ENCODE results near the gene PHACTR1. TPM values are rescaled to one million over a fixed set of nuclear protein-coding genes. Genes with fewer than 3 reads are reported as not detected.
A peak's percentile ranks its signal among the peaks of the same experiment; 100 is the strongest.

Gene PHACTR1
- total and polyA plus RNA-seq, 4 donors: 0.31 to 1.5 (median 0.79) TPM

GRCh38 chr6:13099771-13100170 lies 383.2 kb downstream of the PHACTR1 start:
- TF ChIP-seq SP1 (IDR thresholded peaks at IDR 0.05): no peak
- no peak for TF ChIP-seq TAF1 (conservative IDR thresholded peaks at IDR 0.05)
- TF ChIP-seq JUND (IDR thresholded peaks at IDR 0.05): no peak
- no peak for TF ChIP-seq YY1 (IDR thresholded peaks at IDR 0.05)
- no peak for TF ChIP-seq MAX (IDR thresholded peaks at IDR 0.05)
- no peak for TF ChIP-seq RAD21 (IDR thresholded peaks at IDR 0.05)
- TF ChIP-seq ATF3 (IDR thresholded peaks at IDR 0.05): no peak
- TF ChIP-seq HNF4G (IDR thresholded peaks at IDR 0.05): no peak
- TF ChIP-seq FOXA1 (IDR thresholded peaks at IDR 0.05): no peak
- TF ChIP-seq CTCF (IDR thresholded peaks at IDR 0.05; ENCODE audit: low read depth, low read length, missing input control): no peak
- no peak for DNase-seq (ENCODE audit: low spot score)

GRCh38 chr6:13101409-13101808 lies 384.8 kb downstream of the PHACTR1 start:
- no peak overlapping the region for H3K27ac ChIP-seq (ENCODE audit: low read depth in 1 of 2, low read length in 2 of 2)
- TF ChIP-seq HNF4G (IDR thresholded peaks at IDR 0.05) (no peak), NR2F2 (IDR thresholded peaks at IDR 0.05) (no peak), HNF4A (conservative IDR thresholded peaks at IDR 0.05) (no peak), RAD21 (IDR thresholded peaks at IDR 0.05) (no peak), JUND (IDR thresholded peaks at IDR 0.05) (no peak), RXRA (IDR thresholded peaks at IDR 0.05) (no peak), YY1 (IDR thresholded peaks at IDR 0.05) (no peak), GABPA (IDR thresholded peaks at IDR 0.05 in 1 of 2, conservative IDR thresholded peaks at IDR 0.05 in 1 of 2) (no peak), TAF1 (conservative IDR thresholded peaks at IDR 0.05) (no peak)
- no peaks in the 10 kb centered on the region for H3K27me3 ChIP-seq (ENCODE audit: control insufficient read depth in 4 of 4, insufficient read depth in 4 of 4, low read length in 3 of 4)
- 49% methylated on average over 5 of the region's 5 CpGs for WGBS
- H3K4me1 ChIP-seq (ENCODE audit: control insufficient read depth in 4 of 4, insufficient read depth in 4 of 4, low read length in 3 of 4): peaks cover 0 to 6% (median 0%) of the 10 kb centered on the region in 4 donors
- H3K36me3 ChIP-seq (ENCODE audit: control insufficient read depth in 4 of 4, insufficient read depth in 3 of 4, low read depth in 1 of 4, low read length in 3 of 4): no peaks in the 10 kb centered on the region
- no peak for DNase-seq (ENCODE audit: low spot score)
- H3K9me3 ChIP-seq (ENCODE audit: control insufficient read depth in 4 of 4, low read length in 3 of 4): no peaks in the 10 kb centered on the region
- no peak overlapping the region for H3K9ac ChIP-seq (ENCODE audit: low read depth in 1 of 2, low read length in 2 of 2)
- no peak overlapping the region for H3K4me3 ChIP-seq (ENCODE audit: low read depth in 1 of 3, low read length in 3 of 3)

More at GRCh38 chr6:13099771-13100170, 383.2 kb downstream of the PHACTR1 start:
- Histone ChIP-seq H3K9me3 (ENCODE audit: control insufficient read depth in 4 of 4, low read length in 3 of 4) (no peaks in the 10 kb centered on the region), H3K9ac (ENCODE audit: low read depth in 1 of 2, low read length in 2 of 2) (no peak overlapping the region), H3K27me3 (ENCODE audit: control insufficient read depth in 4 of 4, insufficient read depth in 4 of 4, low read length in 3 of 4) (no peaks in the 10 kb centered on the region), H3K27ac (ENCODE audit: low read depth in 1 of 2, low read length in 2 of 2) (no peak overlapping the region), H3K4me3 (ENCODE audit: low read depth in 1 of 3, low read length in 3 of 3) (no peak overlapping the region), H3K36me3 (ENCODE audit: control insufficient read depth in 4 of 4, insufficient read depth in 3 of 4, low read depth in 1 of 4, low read length in 3 of 4) (no peaks in the 10 kb centered on the region), H3K4me1 (ENCODE audit: control insufficient read depth in 4 of 4, insufficient read depth in 4 of 4, low read length in 3 of 4) (peaks cover 0 to 6% (median 0%) of the 10 kb centered on the region in 4 donors)

- Histone ChIP-seq H3K9ac (ENCODE audit: low read depth in 1 of 2, low read length in 2 of 2) (no peak overlapping the region), H3K27me3 (ENCODE audit: control insufficient read depth in 4 of 4, insufficient read depth in 4 of 4, low read length in 3 of 4) (no peaks in the 10 kb centered on the region), H3K27ac (ENCODE audit: low read depth in 1 of 2, low read length in 2 of 2) (no peak overlapping the region), H3K4me1 (ENCODE audit: control insufficient read depth in 4 of 4, insufficient read depth in 4 of 4, low read length in 3 of 4) (peaks cover 0 to 6% (median 0%) of the 10 kb centered on the region in 4 donors), H3K9me3 (ENCODE audit: control insufficient read depth in 4 of 4, low read length in 3 of 4) (no peaks in the 10 kb centered on the region), H3K36me3 (ENCODE audit: control insufficient read depth in 4 of 4, insufficient read depth in 3 of 4, low read depth in 1 of 4, low read length in 3 of 4) (no peaks in the 10 kb centered on the region), H3K4me3 (ENCODE audit: low read depth in 1 of 3, low read length in 3 of 3) (no peak overlapping the region)
- WGBS: 31% methylated on average over 2 of the region's 2 CpGs
- TF ChIP-seq HNF4A (conservative IDR thresholded peaks at IDR 0.05): peak; percentile 46 to 48
- no peak for TF ChIP-seq GABPA (IDR thresholded peaks at IDR 0.05 in 1 of 2, conservative IDR thresholded peaks at IDR 0.05 in 1 of 2)
- no peak for TF ChIP-seq NR2F2 (IDR thresholded peaks at IDR 0.05)
- no peak for TF ChIP-seq FOXA2 (IDR thresholded peaks at IDR 0.05)
- TF ChIP-seq YY1 (IDR thresholded peaks at IDR 0.05): no peak
- no peak for TF ChIP-seq CTCF (IDR thresholded peaks at IDR 0.05; ENCODE audit: low read depth, low read length, missing input control)
- no peak for TF ChIP-seq SP1 (IDR thresholded peaks at IDR 0.05)
- no peak for TF ChIP-seq HNF4G (IDR thresholded peaks at IDR 0.05)
- no peak for TF ChIP-seq ZBTB33 (IDR thresholded peaks at IDR 0.05)
- TF ChIP-seq RAD21 (IDR thresholded peaks at IDR 0.05): no peak
- no peak for TF ChIP-seq MAX (IDR thresholded peaks at IDR 0.05)
- no peak for TF ChIP-seq ATF3 (IDR thresholded peaks at IDR 0.05)
- TF ChIP-seq EGR1 (IDR thresholded peaks at IDR 0.05; ENCODE audit: low read depth in 2 of 2): peak in 1 of 2 donors; percentile 10
- TF ChIP-seq TAF1 (conservative IDR thresholded peaks at IDR 0.05): no peak
- no peak for TF ChIP-seq JUND (IDR thresholded peaks at IDR 0.05)
- peak; percentile 47 to 60 for TF ChIP-seq RXRA (IDR thresholded peaks at IDR 0.05)
- no peak for TF ChIP-seq FOXA1 (IDR thresholded peaks at IDR 0.05)
- DNase-seq (ENCODE audit: low spot score): no peak
These were observed 385.4 kb downstream of the PHACTR1 start for GRCh38 chr6:13101985-13102384.

Data from liver (tissue), 9 donors.